Gastroesophageal sphincter (tissue), 3 donors: ENCODE measurements around the gene CHCHD1.

ENCODE experiments used
- POLR2AphosphoS5 ChIP-seq: sonication (generic); formaldehyde crosslinking; IDR thresholded peaks from one replicate; pipeline ENCODE4 v1.6.1; 2017; ENCODE audit warnings: antibody characterized with exemption
- TF ChIP-seq, protein P1 (sequence below), 4 experiments: fragments of 200-600 bp in 2 of 4; fragments of 450-650 bp in 2 of 4; sonication (generic) in 1 of 4; IDR thresholded peaks; one replicate each; pipeline ENCODE4 v1.5.1; 2017 to 2019; ENCODE audit warnings: antibody characterized with exemption in 4 of 4, mild to moderate bottlenecking in 2 of 4, moderate library complexity in 2 of 4

DNA sequence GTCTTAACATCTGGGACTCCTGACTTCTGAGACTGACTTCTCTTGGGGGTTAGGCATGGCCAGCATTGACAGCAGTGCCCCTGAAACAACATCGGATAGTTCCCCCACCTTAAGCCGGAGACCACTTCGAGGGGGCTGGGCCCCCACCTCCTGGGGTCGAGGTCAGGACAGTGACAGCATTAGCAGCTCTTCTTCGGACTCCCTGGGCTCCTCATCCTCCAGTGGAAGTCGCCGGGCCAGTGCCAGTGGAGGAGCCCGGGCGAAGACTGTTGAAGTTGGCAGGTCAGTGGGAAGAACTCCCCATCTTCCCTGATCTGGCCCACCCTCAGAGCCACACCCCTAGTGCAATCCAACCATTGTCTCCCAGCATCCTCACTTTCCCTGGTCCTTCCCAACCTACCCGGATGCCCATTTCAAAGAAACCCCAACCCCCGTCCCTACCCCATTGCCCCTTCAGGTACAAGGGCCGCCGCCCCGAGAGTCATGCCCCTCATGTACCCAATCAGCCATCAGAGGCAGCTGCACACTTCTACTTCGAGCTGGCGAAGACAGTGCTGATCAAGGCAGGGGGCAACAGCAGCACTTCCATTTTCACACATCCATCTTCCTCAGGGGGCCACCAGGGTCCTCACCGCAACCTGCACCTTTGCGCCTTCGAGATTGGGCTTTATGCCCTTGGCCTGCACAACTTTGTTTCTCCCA is 15.6 kb downstream of the CHCHD1 start:
- TF ChIP-seq, protein P1, sequence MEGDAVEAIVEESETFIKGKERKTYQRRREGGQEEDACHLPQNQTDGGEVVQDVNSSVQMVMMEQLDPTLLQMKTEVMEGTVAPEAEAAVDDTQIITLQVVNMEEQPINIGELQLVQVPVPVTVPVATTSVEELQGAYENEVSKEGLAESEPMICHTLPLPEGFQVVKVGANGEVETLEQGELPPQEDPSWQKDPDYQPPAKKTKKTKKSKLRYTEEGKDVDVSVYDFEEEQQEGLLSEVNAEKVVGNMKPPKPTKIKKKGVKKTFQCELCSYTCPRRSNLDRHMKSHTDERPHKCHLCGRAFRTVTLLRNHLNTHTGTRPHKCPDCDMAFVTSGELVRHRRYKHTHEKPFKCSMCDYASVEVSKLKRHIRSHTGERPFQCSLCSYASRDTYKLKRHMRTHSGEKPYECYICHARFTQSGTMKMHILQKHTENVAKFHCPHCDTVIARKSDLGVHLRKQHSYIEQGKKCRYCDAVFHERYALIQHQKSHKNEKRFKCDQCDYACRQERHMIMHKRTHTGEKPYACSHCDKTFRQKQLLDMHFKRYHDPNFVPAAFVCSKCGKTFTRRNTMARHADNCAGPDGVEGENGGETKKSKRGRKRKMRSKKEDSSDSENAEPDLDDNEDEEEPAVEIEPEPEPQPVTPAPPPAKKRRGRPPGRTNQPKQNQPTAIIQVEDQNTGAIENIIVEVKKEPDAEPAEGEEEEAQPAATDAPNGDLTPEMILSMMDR (IDR thresholded peaks at IDR 0.05): no peak
- no peak for TF ChIP-seq POLR2AphosphoS5
